Measurements from ENCODE around the gene ADAMTS17.

The ADAMTS17 gene

DNA sequence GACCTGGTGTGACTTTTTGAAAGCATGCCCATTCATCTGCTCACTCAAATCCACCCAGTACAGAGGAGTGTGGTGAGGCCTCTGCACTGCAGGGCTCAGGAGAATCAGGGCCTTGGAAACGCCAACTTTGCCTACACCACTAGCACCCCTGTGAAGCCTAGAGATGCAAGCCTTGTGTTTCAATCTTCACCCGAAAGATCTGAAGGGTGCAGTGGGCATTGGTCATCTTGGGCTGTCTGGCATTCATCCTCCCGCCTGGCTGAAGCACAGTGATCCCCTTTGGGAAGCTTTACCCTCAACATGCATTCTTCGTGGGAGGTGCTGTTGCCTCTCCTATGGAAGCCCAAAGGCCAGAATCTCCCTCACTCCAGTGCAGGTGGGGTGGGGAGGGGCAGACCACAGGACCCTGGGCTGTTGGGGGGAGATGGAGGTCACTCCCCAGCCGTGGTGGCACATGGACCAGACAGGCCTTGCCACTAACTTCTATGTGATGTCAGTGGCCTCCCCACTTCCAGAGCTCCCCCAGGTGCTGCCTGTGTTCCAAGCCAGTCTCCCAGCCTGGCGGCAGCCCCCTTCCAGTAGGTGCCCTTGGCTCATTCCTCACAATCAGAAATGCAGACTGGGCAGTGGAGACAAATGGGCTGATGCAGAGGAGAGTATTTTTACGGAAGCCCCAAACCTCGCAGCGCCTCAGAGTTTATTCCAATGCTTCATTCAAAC, 92.5 kb downstream of the ADAMTS17 start:
- no peak for TF ChIP-seq NFIC (IDR thresholded peaks at IDR 0.05)
- TF ChIP-seq TAF1 (IDR thresholded peaks at IDR 0.05; ENCODE audit: low read depth), result no peak
- no peak for TF ChIP-seq MAX (IDR thresholded peaks at IDR 0.05)
- TF ChIP-seq YY1 (IDR thresholded peaks at IDR 0.05; ENCODE audit: low read depth), result no peak

DNA sequence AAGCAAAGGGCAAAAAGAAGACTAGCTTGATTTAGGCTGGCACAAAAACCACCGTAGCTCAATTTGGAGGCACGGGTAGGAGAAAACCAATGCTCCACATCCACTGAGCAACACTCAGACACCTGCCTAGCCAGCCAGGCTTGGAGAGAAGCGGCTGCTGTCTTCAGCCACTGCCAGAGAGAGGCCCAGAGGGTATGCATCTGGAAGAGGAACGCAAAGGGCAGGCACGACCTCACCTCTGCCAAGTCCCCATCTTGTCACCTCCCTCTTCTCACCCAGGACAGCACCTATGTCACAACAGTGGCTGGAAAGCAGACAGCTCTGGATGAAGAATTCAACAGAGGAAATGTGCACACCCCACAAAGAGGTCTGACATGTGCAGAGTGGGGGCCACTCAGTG, 93.5 kb downstream of the ADAMTS17 start:
- no peak for TF ChIP-seq MAX (IDR thresholded peaks at IDR 0.05)
- TF ChIP-seq ZBTB7A (IDR thresholded peaks at IDR 0.05; ENCODE audit: low read depth), result no peak
- no peak for TF ChIP-seq CEBPB (IDR thresholded peaks at IDR 0.05)
- TF ChIP-seq NFIC (IDR thresholded peaks at IDR 0.05), result no peak
- TF ChIP-seq TAF1 (IDR thresholded peaks at IDR 0.05; ENCODE audit: low read depth), result no peak
- TF ChIP-seq YY1 (IDR thresholded peaks at IDR 0.05; ENCODE audit: low read depth), result no peak
- no peak for TF ChIP-seq RAD21 (IDR thresholded peaks at IDR 0.05; ENCODE audit: low read depth)
- no peak for TF ChIP-seq TEAD4 (IDR thresholded peaks at IDR 0.05)
- TF ChIP-seq CREB1 (IDR thresholded peaks at IDR 0.05; ENCODE audit: low read depth), result no peak
- TF ChIP-seq TCF12 (IDR thresholded peaks at IDR 0.05; ENCODE audit: low read depth), result no peak
- TF ChIP-seq, protein P1, sequence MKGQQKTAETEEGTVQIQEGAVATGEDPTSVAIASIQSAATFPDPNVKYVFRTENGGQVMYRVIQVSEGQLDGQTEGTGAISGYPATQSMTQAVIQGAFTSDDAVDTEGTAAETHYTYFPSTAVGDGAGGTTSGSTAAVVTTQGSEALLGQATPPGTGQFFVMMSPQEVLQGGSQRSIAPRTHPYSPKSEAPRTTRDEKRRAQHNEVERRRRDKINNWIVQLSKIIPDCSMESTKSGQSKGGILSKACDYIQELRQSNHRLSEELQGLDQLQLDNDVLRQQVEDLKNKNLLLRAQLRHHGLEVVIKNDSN (IDR thresholded peaks at IDR 0.05), result no peak
- no peak for TF ChIP-seq FOXM1 (IDR thresholded peaks at IDR 0.05; ENCODE audit: borderline replicate concordance, low read depth)
- no peak for TF ChIP-seq EP300 (IDR thresholded peaks at IDR 0.05; ENCODE audit: borderline replicate concordance)
- TF ChIP-seq EGR1 (IDR thresholded peaks at IDR 0.05), result no peak
- TF ChIP-seq, protein P2, sequence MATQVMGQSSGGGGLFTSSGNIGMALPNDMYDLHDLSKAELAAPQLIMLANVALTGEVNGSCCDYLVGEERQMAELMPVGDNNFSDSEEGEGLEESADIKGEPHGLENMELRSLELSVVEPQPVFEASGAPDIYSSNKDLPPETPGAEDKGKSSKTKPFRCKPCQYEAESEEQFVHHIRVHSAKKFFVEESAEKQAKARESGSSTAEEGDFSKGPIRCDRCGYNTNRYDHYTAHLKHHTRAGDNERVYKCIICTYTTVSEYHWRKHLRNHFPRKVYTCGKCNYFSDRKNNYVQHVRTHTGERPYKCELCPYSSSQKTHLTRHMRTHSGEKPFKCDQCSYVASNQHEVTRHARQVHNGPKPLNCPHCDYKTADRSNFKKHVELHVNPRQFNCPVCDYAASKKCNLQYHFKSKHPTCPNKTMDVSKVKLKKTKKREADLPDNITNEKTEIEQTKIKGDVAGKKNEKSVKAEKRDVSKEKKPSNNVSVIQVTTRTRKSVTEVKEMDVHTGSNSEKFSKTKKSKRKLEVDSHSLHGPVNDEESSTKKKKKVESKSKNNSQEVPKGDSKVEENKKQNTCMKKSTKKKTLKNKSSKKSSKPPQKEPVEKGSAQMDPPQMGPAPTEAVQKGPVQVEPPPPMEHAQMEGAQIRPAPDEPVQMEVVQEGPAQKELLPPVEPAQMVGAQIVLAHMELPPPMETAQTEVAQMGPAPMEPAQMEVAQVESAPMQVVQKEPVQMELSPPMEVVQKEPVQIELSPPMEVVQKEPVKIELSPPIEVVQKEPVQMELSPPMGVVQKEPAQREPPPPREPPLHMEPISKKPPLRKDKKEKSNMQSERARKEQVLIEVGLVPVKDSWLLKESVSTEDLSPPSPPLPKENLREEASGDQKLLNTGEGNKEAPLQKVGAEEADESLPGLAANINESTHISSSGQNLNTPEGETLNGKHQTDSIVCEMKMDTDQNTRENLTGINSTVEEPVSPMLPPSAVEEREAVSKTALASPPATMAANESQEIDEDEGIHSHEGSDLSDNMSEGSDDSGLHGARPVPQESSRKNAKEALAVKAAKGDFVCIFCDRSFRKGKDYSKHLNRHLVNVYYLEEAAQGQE (IDR thresholded peaks at IDR 0.05; ENCODE audit: low read depth), result no peak

- TF ChIP-seq YY1 (IDR thresholded peaks at IDR 0.05; ENCODE audit: low read depth) (no peak), TAF1 (IDR thresholded peaks at IDR 0.05; ENCODE audit: low read depth) (no peak), ZBTB7A (IDR thresholded peaks at IDR 0.05; ENCODE audit: low read depth) (no peak), TCF12 (IDR thresholded peaks at IDR 0.05; ENCODE audit: low read depth) (no peak), CREB1 (IDR thresholded peaks at IDR 0.05; ENCODE audit: low read depth) (no peak), NFIC (IDR thresholded peaks at IDR 0.05) (no peak), TEAD4 (IDR thresholded peaks at IDR 0.05) (no peak), MAX (IDR thresholded peaks at IDR 0.05) (no peak), EGR1 (IDR thresholded peaks at IDR 0.05) (no peak), RAD21 (IDR thresholded peaks at IDR 0.05; ENCODE audit: low read depth) (no peak)
- TF ChIP-seq, protein P2 (IDR thresholded peaks at IDR 0.05; ENCODE audit: low read depth), result no peak
- TF ChIP-seq, protein P1 (IDR thresholded peaks at IDR 0.05), result no peak
These were observed 94.2 kb downstream of the ADAMTS17 start for GRCh38 chr15:100247228-100248225.

- no peak for TF ChIP-seq TEAD4 (IDR thresholded peaks at IDR 0.05)
- TF ChIP-seq MAX (IDR thresholded peaks at IDR 0.05), result no peak
- TF ChIP-seq RAD21 (IDR thresholded peaks at IDR 0.05; ENCODE audit: low read depth), result no peak
- no peak for TF ChIP-seq TCF12 (IDR thresholded peaks at IDR 0.05; ENCODE audit: low read depth)
These were observed 95.9 kb downstream of the ADAMTS17 start for GRCh38 chr15:100245855-100246254.

- TF ChIP-seq EP300 (IDR thresholded peaks at IDR 0.05; ENCODE audit: borderline replicate concordance) (no peak), NFIC (IDR thresholded peaks at IDR 0.05) (no peak), ZBTB7A (IDR thresholded peaks at IDR 0.05; ENCODE audit: low read depth) (no peak)
- TF ChIP-seq, protein P1 (IDR thresholded peaks at IDR 0.05), result no peak
These were observed 96.3 kb downstream of the ADAMTS17 start for GRCh38 chr15:100245487-100245820.

All from Ishikawa (cell line).